Measurements from ENCODE around the gene STX16. TPM values are rescaled to one million over a fixed set of nuclear protein-coding genes. Genes with fewer than 3 reads are reported as not detected.
"Not testable (repeated sequence)": the region's sequence is repeated elsewhere in the genome, so short reads cannot be mapped to it uniquely, and the experiment has no call there.

The STX16 gene
- total RNA-seq, 2 donors from 2014 or later, result 153 to 154 TPM

GRCh38 chr20:58721951-58722778 is 71.1 kb downstream of the STX16 start:
- ATAC-seq (replicated peaks in 1 of 2) (no peak), DNase-seq (no peak)
- peaks cover 0 to 1% of the 10 kb centered on the region in 2 donors for H3K36me3 Mint-ChIP-seq (ENCODE audit: insufficient read depth in 2 of 2)
- peaks cover 42% of the 10 kb centered on the region for H3K27me3 Mint-ChIP-seq (ENCODE audit: low read depth)
- H3K9me3 Mint-ChIP-seq, result peaks cover 0 to 5% of the 10 kb centered on the region in 2 donors
- no peaks in the 10 kb centered on the region for H3K4me1 Mint-ChIP-seq (ENCODE audit: low read depth)
- H3K4me3 Mint-ChIP-seq, result no peak overlapping the region
- H3K27ac Mint-ChIP-seq, result no peak overlapping the region

- ATAC-seq (replicated peaks in 1 of 2), result no peak
- H3K4me1 Mint-ChIP-seq (ENCODE audit: low read depth), result no peaks in the 10 kb centered on the region
- no peak for DNase-seq
- H3K4me3 Mint-ChIP-seq, result no peak overlapping the region
- peaks cover 2 to 6% of the 10 kb centered on the region in 2 donors for H3K9me3 Mint-ChIP-seq
- peaks cover 42% of the 10 kb centered on the region for H3K27me3 Mint-ChIP-seq (ENCODE audit: low read depth)
- H3K36me3 Mint-ChIP-seq (ENCODE audit: insufficient read depth in 2 of 2), result peaks cover 0 to 3% of the 10 kb centered on the region in 2 donors
- no peak overlapping the region for H3K27ac Mint-ChIP-seq
Observed at GRCh38 chr20:58722877-58723627, 72.0 kb downstream of the STX16 start.

- peaks cover 0 to 3% of the 10 kb centered on the region in 2 donors for H3K36me3 Mint-ChIP-seq (ENCODE audit: insufficient read depth in 2 of 2)
- H3K4me3 Mint-ChIP-seq, result no peak overlapping the region
- H3K4me1 Mint-ChIP-seq (ENCODE audit: low read depth), result no peaks in the 10 kb centered on the region
- DNase-seq, result no peak
- no peak for ATAC-seq (replicated peaks in 1 of 2)
- H3K27ac Mint-ChIP-seq, result no peak overlapping the region
- H3K9me3 Mint-ChIP-seq, result peaks cover 2 to 8% of the 10 kb centered on the region in 2 donors
- peaks cover 42% of the 10 kb centered on the region for H3K27me3 Mint-ChIP-seq (ENCODE audit: low read depth)
Observed at GRCh38 chr20:58723628-58723984, 72.5 kb downstream of the STX16 start.

GRCh38 chr20:58726156-58726555 is 75.1 kb downstream of the STX16 start:
- H3K4me3 Mint-ChIP-seq; H3K36me3 Mint-ChIP-seq (ENCODE audit: insufficient read depth in 2 of 2): not testable (repeated sequence)
- H3K27me3 Mint-ChIP-seq (ENCODE audit: low read depth), result peaks cover 35% of the 10 kb centered on the region

More at GRCh38 chr20:58726156-58726555, 75.1 kb downstream of the STX16 start:
- H3K4me1 Mint-ChIP-seq (ENCODE audit: low read depth); H3K9me3 Mint-ChIP-seq; H3K27ac Mint-ChIP-seq; DNase-seq; ATAC-seq (replicated peaks in 1 of 2): not testable (repeated sequence)

Other genes with a start within 250 kb of the STX16 start
- gene APCDD1L, start 135.9 kb upstream of the STX16 start, total RNA-seq, result not detected
- gene NPEPL1, start 41.5 kb downstream of the STX16 start, total RNA-seq, result 10 to 100 TPM; 25.7 to 29.0 TPM
- 1 to 10 TPM; 2.3 to 2.5 TPM for gene GNAS-AS1, start 199.6 kb downstream of the STX16 start, total RNA-seq
- gene GNAS, start 201.4 kb downstream of the STX16 start, total RNA-seq, result 100 to 1,000 TPM; 781 to 820 TPM

Measured in activated T-cell treated with anti-CD3 and anti-CD28 coated beads, Interleukin-2, amount 50 U/mL, for 72 hours (primary cell).